Middle frontal gyrus (tissue), 1 donor: ENCODE data around the gene GCC2.
"Not testable (repeated sequence)": the region's sequence is repeated elsewhere in the genome, so short reads cannot be mapped to it uniquely, and the experiment has no call there.

Source experiments
- DNase-seq: peaks from one replicate; pipeline ENCODE4 v3.0.0-alpha.2; 2015; ENCODE audit warnings: low spot score; ENCODE audit errors: extremely low spot score

The GCC2 gene

DNA sequence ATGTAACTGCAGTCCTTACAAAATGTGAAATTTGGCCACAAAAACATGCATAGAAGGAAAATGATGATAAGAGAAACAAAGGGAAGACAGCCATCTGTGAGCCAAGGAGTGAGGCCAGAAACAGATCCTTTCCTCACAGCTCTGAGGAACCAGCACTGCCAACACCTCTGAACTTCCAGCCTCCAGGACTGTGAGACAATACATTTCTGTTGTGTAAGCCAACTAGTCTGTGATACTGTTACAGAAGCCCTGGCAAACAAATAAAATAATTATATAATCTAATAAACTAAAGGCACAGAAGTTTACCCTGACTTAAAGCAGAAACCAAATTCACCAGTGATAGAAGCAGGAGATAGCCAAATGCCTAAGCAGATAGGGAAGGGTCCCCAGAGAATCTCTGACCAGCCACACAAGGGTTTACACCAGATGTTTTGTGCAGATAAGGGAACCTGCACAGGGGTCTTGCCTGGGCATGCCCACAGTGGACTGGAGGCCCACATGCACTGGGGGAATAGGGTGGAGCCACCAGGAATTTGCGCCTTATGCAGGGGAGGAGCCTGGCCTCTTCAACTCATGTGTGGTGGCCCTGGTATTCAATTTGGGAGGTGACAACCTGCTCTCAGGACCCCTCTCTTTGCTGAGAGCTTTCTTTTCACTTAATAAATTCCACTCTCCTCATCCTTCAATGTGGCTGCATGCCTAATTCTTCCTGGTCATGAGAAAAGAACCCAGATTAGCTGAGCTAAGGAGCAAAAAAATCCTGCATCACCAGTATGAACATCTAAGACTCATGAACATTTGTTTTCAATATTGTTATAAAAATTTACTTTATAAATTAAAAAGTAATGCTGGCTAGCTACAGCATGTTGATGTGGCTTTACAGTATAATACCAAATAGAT is 3.8 kb upstream of the GCC2 start:
- DNase-seq: no peak

DNA sequence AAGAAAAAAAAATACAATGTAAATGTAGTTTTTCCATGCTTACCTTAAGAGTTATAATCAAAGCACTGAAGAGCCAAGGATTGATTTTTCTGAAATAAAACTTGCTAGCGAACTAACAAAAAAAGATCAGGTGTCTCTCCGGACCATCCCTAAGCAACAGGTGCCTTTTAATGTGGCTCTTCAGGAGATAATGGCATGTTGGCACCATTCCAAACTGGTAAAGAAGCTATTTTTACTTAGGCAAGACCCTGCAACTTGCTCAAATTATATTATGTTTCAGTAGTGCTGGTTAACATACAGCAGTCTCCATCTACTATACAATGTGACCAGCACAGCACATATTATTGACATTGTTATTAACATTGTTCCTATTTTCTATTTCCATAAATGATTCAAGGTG is 2.3 kb upstream of the GCC2 start:
- DNase-seq: no peak

DNA sequence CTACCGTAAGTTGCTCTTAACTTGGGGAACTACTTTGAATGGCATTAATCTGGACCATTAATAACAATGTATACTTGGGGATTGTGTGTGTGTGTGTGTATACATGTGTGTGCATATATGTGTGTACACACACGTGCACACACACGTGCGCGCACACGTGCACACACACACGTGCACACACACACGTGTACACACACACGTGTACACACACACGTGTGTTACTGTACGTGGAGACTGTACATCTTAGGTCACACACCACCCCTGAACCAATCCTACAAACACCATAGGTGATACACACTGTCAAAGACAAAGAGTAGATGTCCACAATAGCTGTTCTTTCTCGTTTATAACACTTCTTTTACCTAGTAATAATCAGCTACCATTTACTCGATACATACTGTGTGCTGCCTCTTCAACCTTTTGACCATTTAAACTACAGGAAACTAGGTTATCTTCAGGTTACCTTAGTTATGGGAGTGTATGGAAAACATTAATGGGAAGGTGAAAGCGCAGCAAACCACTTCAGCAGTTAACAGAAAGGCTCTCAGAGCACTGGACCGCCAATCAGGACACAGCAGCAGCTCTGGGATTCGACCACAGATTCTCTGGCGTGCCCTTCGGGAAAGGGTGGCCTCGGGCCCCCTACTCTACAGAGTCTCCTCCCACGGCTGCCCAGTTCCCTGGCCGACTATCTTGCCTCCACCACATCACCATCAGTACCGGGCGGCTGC is 894 bp upstream of the GCC2 start:
- DNase-seq: no peak

DNA sequence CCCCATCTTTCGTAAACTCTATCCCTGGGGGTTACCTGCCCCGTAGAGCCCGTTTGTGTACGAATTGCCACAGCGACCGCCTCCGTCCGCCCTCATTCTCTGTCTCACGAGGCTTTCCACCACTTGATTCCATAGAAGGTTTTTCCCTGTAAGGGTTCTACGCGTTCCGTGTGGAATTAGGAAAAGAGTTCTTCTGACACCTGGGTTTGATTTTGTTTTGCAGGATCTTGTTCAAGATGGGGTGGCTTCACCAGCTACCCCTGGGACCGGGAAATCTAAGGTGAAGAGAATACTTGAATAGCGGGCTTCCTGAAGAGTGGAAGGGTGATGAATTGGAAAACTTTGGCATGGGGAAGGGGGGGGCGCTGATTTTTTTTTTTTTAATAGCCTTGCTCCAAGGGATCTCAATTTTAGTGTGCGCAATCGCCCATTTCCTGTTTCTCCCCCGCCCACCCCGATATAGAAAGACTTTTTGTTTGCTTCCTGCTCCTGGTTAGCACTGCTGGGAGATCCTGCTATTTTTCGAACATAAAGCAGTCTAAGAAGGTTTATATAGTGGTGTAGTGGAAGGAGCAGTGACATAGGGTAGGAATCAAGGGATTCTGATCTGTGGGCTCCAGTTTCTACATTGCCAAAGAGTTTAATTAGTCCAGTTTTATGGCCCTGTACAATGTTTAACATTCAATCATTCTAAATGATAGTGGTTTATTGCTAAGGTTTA is 564 bp downstream of the GCC2 start:
- DNase-seq: no peak

DNA sequence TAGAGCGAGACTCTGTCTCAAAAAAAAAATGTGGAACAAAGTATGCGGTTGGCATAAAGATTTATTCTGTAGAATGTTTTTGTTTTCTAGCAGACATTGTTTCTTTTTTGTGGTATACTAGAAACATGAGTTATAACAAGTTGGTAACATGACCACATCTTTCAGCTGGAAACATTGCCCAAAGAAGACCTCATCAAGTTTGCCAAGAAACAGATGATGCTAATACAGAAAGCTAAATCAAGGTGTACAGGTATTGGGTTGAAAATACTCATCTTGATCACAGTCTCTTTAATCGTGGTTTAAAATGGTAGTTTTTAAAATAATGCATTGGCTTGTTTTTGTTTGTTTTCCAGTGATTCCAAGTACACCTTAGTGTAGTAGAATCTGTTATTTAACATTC is 1.9 kb downstream of the GCC2 start:
- DNase-seq: no peak

DNA sequence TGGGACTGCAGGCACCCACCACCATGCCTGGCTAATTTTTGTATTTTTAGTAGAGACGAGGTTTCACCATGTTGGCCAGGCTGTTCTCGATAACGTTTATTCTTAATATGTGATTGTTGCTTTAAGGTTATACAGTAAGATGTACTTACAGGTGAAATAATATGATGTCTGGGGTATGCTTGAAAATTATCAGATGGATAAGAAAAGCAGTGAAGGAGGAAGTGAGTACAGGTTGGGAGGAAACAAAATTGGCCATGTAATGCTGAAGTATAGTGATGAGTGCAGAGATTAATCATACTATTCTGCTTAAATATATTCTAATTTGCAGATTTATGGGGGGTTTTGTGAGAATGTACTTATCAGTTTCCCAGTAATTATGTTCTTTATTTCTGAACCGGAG is 3.0 kb downstream of the GCC2 start:
- DNase-seq: no peak

DNA sequence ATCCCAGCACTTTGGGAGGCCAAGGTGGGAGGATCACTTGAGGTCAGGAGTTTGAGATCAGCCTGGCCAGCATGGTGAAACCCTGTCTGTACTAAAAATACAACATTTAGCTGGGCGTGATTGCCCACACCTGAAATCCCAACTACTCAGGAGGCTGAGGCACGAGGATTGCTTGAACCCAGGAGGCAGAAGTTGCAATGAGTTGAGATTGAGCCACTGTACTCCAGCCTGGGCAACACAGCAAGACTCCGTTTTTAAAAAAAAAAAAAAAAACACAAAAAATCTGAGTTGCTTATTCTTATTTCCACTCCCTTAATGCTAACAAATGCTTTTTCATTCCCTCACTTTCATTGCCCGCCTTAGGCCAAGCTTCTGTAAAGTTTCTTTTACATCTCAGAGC is 4.5 kb downstream of the GCC2 start:
- not testable (repeated sequence) for DNase-seq

DNA sequence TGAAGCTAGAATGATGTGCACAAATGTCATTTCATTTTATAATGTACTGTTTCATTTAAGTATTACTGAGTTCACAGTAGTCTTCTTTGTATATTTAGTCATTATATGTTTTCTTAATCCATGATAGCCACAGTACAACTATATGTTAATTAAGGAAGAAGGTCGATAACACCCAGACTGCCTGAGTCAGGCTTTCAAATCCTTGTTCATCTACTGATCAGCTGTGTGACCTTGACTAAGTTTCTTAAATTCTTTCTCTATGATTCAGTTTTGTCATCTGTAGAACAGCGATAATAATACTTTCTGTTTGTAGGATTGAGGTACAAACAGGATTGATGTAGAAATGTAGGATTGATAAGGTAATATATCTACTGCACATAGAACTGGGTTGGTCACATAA is 5.4 kb downstream of the GCC2 start:
- no peak for DNase-seq

DNA sequence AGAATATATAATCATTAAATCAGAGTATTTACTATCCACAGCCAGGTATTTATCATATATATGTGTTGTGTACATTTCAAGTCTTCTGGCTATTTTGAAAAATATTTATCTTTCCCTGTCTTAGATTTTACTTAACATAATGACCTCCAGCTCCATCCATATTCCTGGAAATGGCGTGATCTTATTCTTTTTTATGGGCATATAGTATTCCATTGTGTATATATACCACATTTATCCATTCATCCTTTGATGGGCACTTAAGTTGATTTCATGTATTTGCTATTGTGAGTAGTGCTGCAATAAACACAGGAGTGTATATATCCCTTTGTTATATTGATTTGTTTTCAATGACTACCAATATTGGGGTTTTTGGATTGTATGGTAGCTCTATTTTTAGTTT is 6.6 kb downstream of the GCC2 start:
- DNase-seq: no peak

DNA sequence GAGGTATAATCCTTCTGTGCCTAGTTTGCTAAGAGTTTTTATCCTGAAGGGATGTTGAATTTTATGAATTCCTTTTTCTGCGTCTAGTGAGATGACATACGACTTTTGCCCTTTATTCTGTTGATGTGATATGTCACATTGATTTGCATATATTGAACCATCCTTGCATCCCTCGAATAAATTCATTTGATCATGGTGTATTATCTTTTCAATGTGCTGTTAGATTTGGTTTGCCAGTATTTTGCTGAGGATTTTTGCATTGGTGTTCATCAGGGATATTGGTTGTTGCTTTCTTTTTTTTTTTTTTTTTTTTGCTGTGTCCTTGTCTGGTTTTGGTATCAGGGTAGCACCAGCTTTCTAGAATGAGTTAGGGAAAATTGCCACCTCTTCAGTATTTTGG is 9.1 kb downstream of the GCC2 start:
- DNase-seq: no peak

DNA sequence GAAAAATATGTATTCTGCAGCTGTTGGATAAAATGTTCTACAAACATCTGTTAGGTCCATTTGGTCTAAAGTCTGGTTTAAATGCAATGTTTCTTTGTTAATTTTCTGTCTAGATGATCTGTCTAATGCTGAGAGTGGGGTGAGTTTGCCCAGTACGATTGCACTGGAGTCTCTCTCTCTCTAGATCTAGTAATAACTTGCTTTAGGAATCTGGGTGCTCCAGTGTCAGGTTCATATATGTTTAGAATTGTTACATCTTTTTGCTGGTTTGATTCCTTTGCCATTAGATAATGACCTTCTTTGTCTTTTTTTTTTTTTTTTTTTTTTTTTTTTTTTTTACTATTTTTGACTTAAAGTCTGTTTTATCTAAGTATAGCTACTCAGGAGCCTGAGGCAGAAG is 10.4 kb downstream of the GCC2 start:
- no peak for DNase-seq

DNA sequence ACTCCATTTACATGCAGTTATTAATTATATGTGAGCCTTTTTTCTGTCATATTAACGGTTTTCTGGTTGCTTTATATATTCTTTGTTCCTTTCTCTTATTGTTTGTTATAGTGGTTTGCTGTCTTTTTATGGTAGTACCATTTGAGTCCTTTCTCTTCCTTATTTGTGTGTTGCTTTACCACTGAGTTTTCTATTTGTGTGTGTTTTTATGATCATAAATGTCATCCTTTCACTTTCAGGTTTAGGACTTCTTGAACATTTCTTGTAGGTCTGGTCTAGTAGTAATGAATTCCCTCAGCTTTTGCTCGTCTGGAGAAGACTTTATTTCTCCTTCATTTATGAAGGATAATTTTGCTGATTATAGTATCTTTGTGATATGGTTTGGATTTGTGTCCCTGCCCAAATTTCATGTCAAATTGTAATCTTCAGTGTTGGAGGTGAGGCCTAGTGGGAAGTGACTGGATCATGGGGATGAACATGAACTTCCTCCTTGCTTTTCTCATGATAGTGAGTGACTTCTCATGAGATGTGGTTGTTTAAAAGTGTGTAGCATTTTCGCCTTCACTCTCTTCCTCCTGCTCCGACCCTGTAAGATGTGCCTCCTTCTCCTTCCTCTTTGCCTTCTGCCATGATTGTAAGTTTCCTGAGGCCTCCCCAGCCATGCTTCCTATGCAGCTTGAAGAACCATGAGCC is 11.5 kb downstream of the GCC2 start:
- no peak for DNase-seq

DNA sequence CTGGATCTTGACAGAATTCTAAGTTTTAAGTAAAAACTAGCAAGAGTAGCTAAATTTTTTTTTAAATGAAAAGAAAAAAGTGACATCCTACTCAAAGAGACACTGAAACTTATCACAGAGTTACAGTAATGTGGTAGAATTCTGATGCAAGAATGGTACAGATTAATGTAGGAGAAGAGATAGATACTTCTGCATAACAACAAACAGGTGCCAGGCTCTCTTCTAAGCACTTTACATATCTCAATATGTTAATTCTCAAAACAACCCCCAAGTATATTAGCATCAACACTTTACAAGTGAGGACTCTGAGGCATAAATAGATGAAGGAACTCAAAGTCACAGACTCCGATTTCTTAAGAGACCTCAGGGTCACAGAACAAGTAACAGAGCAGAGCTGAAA is 28.1 kb downstream of the GCC2 start:
- no peak for DNase-seq

DNA sequence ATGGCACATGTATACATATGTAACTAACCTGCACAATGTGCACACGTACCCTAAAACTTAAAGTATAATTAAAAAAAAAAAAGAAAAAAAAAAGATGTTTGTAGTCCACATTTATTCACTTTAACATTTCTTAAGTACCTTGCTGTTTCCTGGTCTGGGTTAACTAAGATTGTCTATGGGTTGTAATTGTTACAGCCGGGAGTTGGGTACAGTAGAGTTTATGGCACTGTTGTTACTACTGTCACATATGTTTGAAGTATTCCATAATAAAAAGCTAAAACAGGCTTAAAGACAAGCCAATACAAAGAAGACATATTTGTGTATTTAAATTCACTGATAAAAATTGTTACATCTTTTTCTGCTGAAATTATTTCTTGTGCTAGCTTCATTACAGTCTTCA is 36.2 kb downstream of the GCC2 start:
- DNase-seq: no peak

DNA sequence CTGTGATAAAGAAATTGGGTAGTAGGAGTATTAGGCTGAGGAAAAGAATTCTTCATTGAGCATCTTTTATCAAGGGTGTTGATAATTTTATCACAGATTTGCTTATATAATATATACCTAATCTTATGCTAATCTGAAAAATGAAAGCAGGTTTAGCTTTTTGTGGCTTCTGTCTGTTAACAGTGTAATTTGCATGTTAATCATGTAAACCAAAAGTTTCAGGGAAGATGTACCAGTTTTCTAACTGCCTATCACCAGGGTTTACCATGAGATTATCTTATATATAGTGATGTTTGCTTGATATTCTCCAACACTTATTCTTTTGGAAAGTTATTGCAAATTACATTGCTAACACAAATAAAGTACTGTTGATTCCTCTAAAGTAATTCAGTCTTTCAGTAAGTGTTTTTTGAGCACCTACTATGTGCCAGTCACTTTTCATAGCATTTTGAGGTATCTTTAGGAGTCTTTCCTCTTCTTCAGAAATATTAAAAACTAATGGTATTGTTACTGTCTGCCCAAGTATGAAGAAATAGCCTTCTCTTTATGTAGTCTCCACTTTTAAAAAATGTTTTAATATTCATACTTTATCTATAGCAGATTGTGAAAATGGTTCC is 41.6 kb downstream of the GCC2 start:
- no peak for DNase-seq

DNA sequence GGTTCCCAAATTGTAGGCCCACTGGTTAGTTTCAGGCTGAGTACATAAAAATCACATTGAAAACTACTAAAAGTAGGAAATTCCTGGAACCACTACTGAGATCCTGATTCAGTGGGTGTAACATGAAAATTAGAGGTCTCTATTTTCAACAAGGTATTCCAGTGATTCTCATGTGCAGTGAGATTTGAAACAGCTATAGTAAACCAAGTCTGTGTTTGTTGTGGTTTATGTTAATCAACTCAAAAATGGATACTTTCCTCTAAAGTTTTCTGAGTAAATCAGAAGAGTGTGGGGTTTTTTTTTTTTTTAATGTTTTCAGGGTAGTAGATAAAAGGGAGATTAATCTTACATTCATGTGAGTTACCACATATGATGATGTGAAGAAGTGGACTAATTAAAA is 42.8 kb downstream of the GCC2 start:
- no peak for DNase-seq

DNA sequence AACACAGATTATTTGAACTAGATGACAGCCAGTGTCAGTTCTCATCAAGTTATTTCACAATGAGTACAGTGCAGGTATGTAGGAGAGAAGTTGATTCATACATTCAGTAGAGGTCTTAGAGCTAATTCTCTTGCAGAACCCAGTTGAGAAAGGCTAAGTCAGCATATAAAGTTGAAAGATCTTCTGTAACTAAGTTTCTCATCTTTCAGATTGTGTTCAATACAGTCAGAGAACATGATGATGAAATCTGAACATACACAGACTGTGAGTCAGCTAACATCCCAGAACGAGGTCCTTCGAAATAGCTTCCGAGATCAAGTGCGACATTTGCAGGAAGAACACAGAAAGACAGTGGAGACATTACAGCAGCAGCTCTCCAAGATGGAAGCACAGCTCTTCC is 43.4 kb downstream of the GCC2 start:
- no peak for DNase-seq

DNA sequence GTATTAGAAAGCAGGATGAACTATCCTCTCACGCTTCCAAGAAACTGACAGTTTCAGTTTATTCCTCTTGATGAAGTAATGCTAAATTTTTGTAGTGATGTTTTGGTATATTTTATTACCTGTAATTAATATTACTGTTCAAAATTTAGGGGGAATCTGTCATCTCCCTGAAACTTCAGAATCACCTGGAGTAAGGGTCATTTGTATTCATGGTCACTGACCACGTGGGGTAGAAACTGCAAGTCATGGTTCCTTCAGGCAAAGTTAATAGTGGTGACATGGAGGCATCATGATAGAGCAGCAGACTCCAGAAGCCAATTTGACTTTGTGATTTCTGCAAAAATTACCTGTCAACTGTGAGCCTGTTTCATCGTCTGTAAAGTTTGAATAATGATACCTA is 47.2 kb downstream of the GCC2 start:
- DNase-seq: not testable (repeated sequence)

DNA sequence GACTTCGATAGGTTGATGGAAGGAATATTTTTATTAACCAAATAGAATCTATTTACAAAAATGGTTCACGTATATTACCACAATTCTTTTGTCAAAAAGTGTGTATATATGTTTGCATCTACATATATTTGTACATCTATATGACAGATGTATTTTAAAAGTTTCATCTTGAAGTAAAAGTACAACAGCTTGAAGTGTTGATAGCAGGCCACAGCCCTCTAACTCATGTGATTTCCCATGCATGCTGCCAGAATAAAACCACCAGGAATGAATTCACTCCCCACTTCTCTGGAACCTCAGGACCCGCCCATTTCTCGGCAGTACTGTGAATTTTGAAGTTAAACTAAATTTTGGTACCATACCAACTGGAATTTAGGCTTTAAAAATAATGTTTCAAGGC is 58.6 kb downstream of the GCC2 start:
- DNase-seq: not testable (repeated sequence)

DNA sequence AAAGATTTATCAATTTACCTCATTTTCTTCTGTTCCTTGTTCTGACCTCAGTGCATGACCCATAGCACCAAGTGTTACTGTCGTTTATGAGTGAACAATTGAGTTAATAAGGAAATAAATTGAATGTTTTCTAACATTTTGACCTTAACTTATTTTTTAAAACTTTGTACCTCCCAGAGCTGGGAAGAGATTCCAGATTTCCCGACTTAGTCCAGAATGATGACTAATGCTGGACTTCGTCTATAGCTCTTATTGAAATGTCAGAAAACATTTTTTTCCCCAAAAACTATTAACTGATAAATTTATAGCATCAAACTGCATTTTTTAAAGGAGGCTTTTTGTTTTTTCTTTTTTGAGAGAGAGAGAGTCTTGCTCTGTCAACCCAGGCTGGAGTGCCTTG is 63.4 kb downstream of the GCC2 start:
- DNase-seq: not testable (repeated sequence)

DNA sequence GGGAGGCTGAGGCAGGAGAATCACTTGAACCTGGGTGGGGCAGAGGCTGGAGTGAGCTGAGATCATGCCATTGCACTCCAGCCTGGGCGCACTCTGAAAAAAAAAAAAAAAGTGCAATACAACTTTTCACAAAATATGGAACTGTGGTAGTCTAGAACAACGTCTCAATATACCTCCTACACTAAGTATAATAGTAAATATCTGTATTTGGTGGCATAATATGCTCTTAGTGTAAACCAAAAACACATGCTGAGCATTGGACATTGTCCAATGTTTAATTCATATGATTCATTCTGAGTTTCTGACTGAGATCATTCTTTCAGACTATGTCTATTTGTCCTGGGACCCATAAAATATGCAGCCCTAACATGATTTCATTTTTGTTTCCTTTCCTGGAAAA is 65.5 kb downstream of the GCC2 start:
- not testable (repeated sequence) for DNase-seq
